Ovary (tissue), 3 donors: ENCODE results near the gene LRP1B.

Source experiments
- CTCF ChIP-seq, 3 donors: fragments of 450-650 bp in 2 of 3; fragments of 200-600 bp in 1 of 3; IDR thresholded peaks; one replicate each; pipeline versions ENCODE4 v1.5.1 to v1.8.0; 2016 to 2022; ENCODE audit warnings: antibody characterized with exemption in 3 of 3, mild to moderate bottlenecking in 1 of 3
- POLR2A ChIP-seq: fragments of 450-650 bp; IDR thresholded peaks from one replicate; pipeline ENCODE4 v1.6.1; 2017; ENCODE audit warnings: antibody characterized with exemption, mild to moderate bottlenecking, moderate library complexity
- donor health status: DM: no; HTN: no; CAD: no.

GRCh38 chr2:140249821-140250220, 1881.0 kb downstream of the LRP1B start:
- no peak for TF ChIP-seq CTCF (IDR thresholded peaks at IDR 0.05)
- no peak for TF ChIP-seq POLR2A
